ENCODE measurements around the gene TRIM23.

DNA sequence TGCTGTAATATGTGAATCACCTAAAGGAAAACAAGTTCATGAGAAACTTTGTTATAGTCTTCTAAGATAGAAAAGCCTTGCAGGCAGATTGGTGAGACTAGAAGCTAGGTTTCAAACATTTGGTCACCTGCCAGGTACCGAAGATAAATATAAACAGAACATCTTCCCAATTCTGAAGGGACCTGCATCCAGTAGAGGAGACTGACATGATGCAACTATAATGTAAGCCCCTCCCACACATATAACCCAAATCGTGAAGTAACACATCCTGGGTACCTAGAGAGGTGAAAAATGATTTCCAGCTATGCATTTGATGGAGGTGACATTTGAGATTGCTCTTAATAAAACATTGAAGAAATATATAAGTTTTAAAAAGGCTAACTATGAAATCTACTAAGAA is 30.6 kb upstream of the TRIM23 start:
- TF ChIP-seq, protein P1, sequence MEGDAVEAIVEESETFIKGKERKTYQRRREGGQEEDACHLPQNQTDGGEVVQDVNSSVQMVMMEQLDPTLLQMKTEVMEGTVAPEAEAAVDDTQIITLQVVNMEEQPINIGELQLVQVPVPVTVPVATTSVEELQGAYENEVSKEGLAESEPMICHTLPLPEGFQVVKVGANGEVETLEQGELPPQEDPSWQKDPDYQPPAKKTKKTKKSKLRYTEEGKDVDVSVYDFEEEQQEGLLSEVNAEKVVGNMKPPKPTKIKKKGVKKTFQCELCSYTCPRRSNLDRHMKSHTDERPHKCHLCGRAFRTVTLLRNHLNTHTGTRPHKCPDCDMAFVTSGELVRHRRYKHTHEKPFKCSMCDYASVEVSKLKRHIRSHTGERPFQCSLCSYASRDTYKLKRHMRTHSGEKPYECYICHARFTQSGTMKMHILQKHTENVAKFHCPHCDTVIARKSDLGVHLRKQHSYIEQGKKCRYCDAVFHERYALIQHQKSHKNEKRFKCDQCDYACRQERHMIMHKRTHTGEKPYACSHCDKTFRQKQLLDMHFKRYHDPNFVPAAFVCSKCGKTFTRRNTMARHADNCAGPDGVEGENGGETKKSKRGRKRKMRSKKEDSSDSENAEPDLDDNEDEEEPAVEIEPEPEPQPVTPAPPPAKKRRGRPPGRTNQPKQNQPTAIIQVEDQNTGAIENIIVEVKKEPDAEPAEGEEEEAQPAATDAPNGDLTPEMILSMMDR (conservative IDR thresholded peaks at IDR 0.05; ENCODE audit: low read length) = no peak
- no peak for TF ChIP-seq EZH2phosphoT487 (IDR thresholded peaks at IDR 0.05; ENCODE audit: borderline replicate concordance)

Data from Loucy (cell line).